HepG2 (cell line): ENCODE measurements around the gene NKAIN2. TPM values are rescaled to one million over a fixed set of nuclear protein-coding genes. Genes with fewer than 3 reads are reported as not detected.

Experiments used
- ATAC-seq: fragments of 200-7000 bp; cut with Tn5 transposase; 3 replicates; pipeline ENCODE4 v1.9.1; 2020; ENCODE audit warnings: mild to moderate bottlenecking, moderate library complexity
- BruUV-seq: library from RNA; stranded (reverse); fragments of 400-500 nt; replicated peaks from 2 replicates; lab custom pipeline; 2021; lab: Mats Ljungman, UMichigan
- CTCF ChIA-PET: fragments of 300-600 bp; formaldehyde crosslinking; extraction: SDS; loops from one replicate; lab custom pipeline; 2021; ENCODE audit warnings: low total read pairs, inconsistent platforms, low intra/inter-chr PET ratio; lab: Yijun Ruan, JAX
- POLR2A ChIA-PET: fragments of 350-600 bp; sonication (Branson Sonifier 250); formaldehyde crosslinking; loops from one replicate; lab custom pipeline; 2020; ENCODE audit warnings: antibody characterized with exemption, inconsistent platforms; lab: Yijun Ruan, JAX
- DNase-seq: peaks from one replicate; pipeline ENCODE4 v3.0.0-alpha.2; 2015; ENCODE audit warnings: low spot score
- FAIRE-seq: peaks from 3 replicates; lab custom pipeline; 2011; peaks lifted over from hg19 to GRCh38; lab: Jason Lieb, UNC
- H2AFZ ChIP-seq: one replicate; pipeline ENCODE4 v1.6.1; 2011; ENCODE audit warnings: low read length, inconsistent platforms
- H3K27ac ChIP-seq: fragments of 300-600 bp; 3 replicates; pipeline ENCODE4 v1.8.0; 2011; ENCODE audit warnings: mixed run types, mild to moderate bottlenecking, mixed read lengths, low read length, inconsistent platforms; ENCODE audit not compliant: insufficient read depth; ENCODE audit errors: extremely low read length
- H3K27me3 ChIP-seq, 2 experiments: fragments of 200-600 bp in 1 of 2; 2 replicates in 1 of 2; 3 replicates in 1 of 2; pipeline versions ENCODE4 v1.6.0 to v1.8.0; 2011; ENCODE audit warnings: low read length in 2 of 2, mild to moderate bottlenecking in 2 of 2, moderate library complexity in 2 of 2, inconsistent platforms in 1 of 2; ENCODE audit not compliant: insufficient read depth in 2 of 2, control insufficient read depth in 1 of 2
- H3K36me3 ChIP-seq, 2 experiments: fragments of 200-600 bp in 1 of 2; replicated peaks in 1 of 2; 2 replicates in 1 of 2; 3 replicates in 1 of 2; pipeline versions ENCODE4 v1.5.1 to v1.8.0; 2011; ENCODE audit warnings: low read length in 2 of 2, inconsistent platforms in 1 of 2; ENCODE audit not compliant: insufficient read depth in 2 of 2, control insufficient read depth in 1 of 2
- H3K4me1 ChIP-seq: 2 replicates; pipeline ENCODE4 v1.5.1; 2012; ENCODE audit warnings: low read length, inconsistent platforms; ENCODE audit not compliant: insufficient read depth
- H3K4me2 ChIP-seq: 2 replicates; pipeline ENCODE4 v1.6.0; 2011; ENCODE audit warnings: low read depth, low read length, inconsistent platforms
- H3K4me3 ChIP-seq, 3 experiments: fragments of 200-600 bp in 1 of 3; sonication (generic), shearing (Covaris generic) in 1 of 3; replicated peaks in 1 of 3; 2 replicates each; pipeline ENCODE4 v1.5.1; 2011 to 2016; ENCODE audit warnings: low read length in 3 of 3, inconsistent platforms in 2 of 3, low read depth in 2 of 3, mild to moderate bottlenecking in 2 of 3, control low read depth in 1 of 3, mixed read lengths in 1 of 3; ENCODE audit not compliant: insufficient read depth in 1 of 3
- H3K79me2 ChIP-seq: one replicate; pipeline ENCODE4 v1.6.1; 2011; ENCODE audit warnings: low read length, inconsistent platforms; ENCODE audit not compliant: insufficient read depth
- H3K9ac ChIP-seq: 2 replicates; pipeline ENCODE4 v1.6.0; 2011; ENCODE audit warnings: mild to moderate bottlenecking, low read depth, low read length, inconsistent platforms; ENCODE audit not compliant: insufficient read depth
- H3K9me3 ChIP-seq: 2 replicates; pipeline ENCODE4 v1.5.1; 2012; ENCODE audit warnings: mild to moderate bottlenecking, low read length
- H4K20me1 ChIP-seq: 2 replicates; pipeline ENCODE4 v1.6.0; 2011; ENCODE audit warnings: inconsistent platforms, mild to moderate bottlenecking, low read length, moderate library complexity; ENCODE audit not compliant: insufficient read depth
- BCL3 ChIP-seq: sonication (generic); formaldehyde crosslinking; IDR thresholded peaks from 2 replicates; pipeline ENCODE4 v1.5.1; 2020; ENCODE audit warnings: mild to moderate bottlenecking, missing genetic modification reagents, moderate library complexity
- CC2D1A ChIP-seq: sonication (generic); formaldehyde crosslinking; IDR thresholded peaks from 2 replicates; pipeline ENCODE4 v1.8.1; 2023; ENCODE audit warnings: mild to moderate bottlenecking, missing genetic modification reagents
- FOXA1 ChIP-seq, 2 experiments: fragments of 450-650 bp in 1 of 2; sonication (generic) in 1 of 2; formaldehyde crosslinking in 1 of 2; IDR thresholded peaks; 2 replicates each; pipeline versions ENCODE4 v1.4.0 to v1.6.1; 2016 to 2020; ENCODE audit warnings: missing genetic modification reagents in 1 of 2
- KDM3A ChIP-seq: IDR thresholded peaks from 2 replicates; pipeline ENCODE4 v1.6.1; 2018; ENCODE audit warnings: low read depth, missing compliant biosample characterization
- MYNN ChIP-seq: sonication (generic); formaldehyde crosslinking; IDR thresholded peaks from 2 replicates; pipeline ENCODE4 v1.4.0; 2020; ENCODE audit warnings: mild to moderate bottlenecking, low read depth, missing genetic modification reagents
- PRDM4 ChIP-seq: sonication (generic); formaldehyde crosslinking; IDR thresholded peaks from 2 replicates; pipeline ENCODE4 v1.9.0; 2021; ENCODE audit warnings: missing genetic modification reagents, borderline replicate concordance
- RELA ChIP-seq: sonication (generic); formaldehyde crosslinking; IDR thresholded peaks from 2 replicates; pipeline ENCODE4 v1.4.0; 2020; ENCODE audit warnings: missing genetic modification reagents
- SUZ12 ChIP-seq: fragments of 150-350 bp; IDR thresholded peaks from 2 replicates; pipeline ENCODE4 v1.6.1; 2014; ENCODE audit warnings: low read depth, low read length
- TIGD3 ChIP-seq: sonication (generic); formaldehyde crosslinking; IDR thresholded peaks from 2 replicates; pipeline ENCODE4 v1.5.1; 2020; ENCODE audit warnings: mild to moderate bottlenecking, missing genetic modification reagents, borderline replicate concordance
- ZBTB2 ChIP-seq: sonication (generic); formaldehyde crosslinking; IDR thresholded peaks from 2 replicates; pipeline ENCODE4 v1.8.0; 2022; ENCODE audit warnings: low read depth, missing genetic modification reagents
- ZBTB3 ChIP-seq: sonication (generic); formaldehyde crosslinking; IDR thresholded peaks from 2 replicates; pipeline ENCODE4 v1.4.0; 2020; ENCODE audit warnings: low read depth, mild to moderate bottlenecking, moderate library complexity, missing genetic modification reagents, borderline replicate concordance
- ZNF138 ChIP-seq: sonication (generic); formaldehyde crosslinking; IDR thresholded peaks from 2 replicates; pipeline ENCODE4 v1.5.0; 2020; ENCODE audit warnings: mild to moderate bottlenecking, low read depth, missing genetic modification reagents
- WGBS: methylation state at CpG from one replicate; pipeline ENCODE4 v1.1.6; 2017; ENCODE audit warnings: low lambda C conversion rate; 5-methylcytosine and 5-hydroxymethylcytosine counted together
- in situ Hi-C: cut with HindIII; loops from 2 replicates; pipeline ENCODE4 v1.10.0; 2017; ENCODE audit warnings: low pct_unique_long_range_greater_than_20kb; ENCODE audit not compliant: extremely low pct_ligation_motif_present
- intact Hi-C: fragments of 100-400 bp; cut with micrococcal nuclease; formaldehyde crosslinking; loops from one replicate; pipeline ENCODE4 v1.10.0; 2022; ENCODE audit not compliant: unreplicated experiment
- polyA plus RNA-seq, 8 experiments: library from polyadenylated mRNA; depleted of rRNA in 3 of 8; stranded (reverse) in 7 of 8; unstranded in 1 of 8; fragments of >200 nt; fragmentation: Illumina TruSeq in 4 of 8; extraction: Trizol in 4 of 8; gene quantifications; 2 replicates each; pipeline versions ENCODE4 v1.2.1 to v1.2.3, GENCODE V29; 2011 to 2016; ENCODE audit warnings: low read depth in 4 of 8, missing spikeins in 1 of 8, mixed read lengths in 1 of 8; ENCODE audit not compliant: insufficient read depth in 1 of 8
- total RNA-seq, 5 experiments: library from RNA; depleted of rRNA; stranded (reverse); fragments of >200 nt; fragmentation: Illumina TruSeq; extraction: Trizol; gene quantifications; 2 replicates each; pipeline ENCODE4 v1.2.3, GENCODE V29; 2016; ENCODE audit warnings: low read depth in 1 of 5

Gene NKAIN2
- total and polyA plus RNA-seq, 2 of the 13 experiments (the other 11 are each of a cell fraction or from before 2014, with no cell fraction given), result not detected

- Histone ChIP-seq H3K4me3 (no peak overlapping the region), H3K27ac (no peak overlapping the region), H3K9me3 (no peaks in the 10 kb centered on the region), H3K9ac (no peak overlapping the region), H3K36me3 (no peaks in the 10 kb centered on the region), H2AFZ (no peak overlapping the region), H3K4me2 (no peak overlapping the region), H3K27me3 (no peaks in the 10 kb centered on the region), H3K4me1 (no peaks in the 10 kb centered on the region), H4K20me1 (no peaks in the 10 kb centered on the region), H3K79me2 (no peaks in the 10 kb centered on the region)
- no TSS peak for BruUV-seq
- CTCF ChIA-PET, result no interaction called here
- intact Hi-C loops, result no loop called here
- no peak for FAIRE-seq
- 44% methylated on average over 1 of the region's 1 CpG for WGBS
- in situ Hi-C loops, result no loop called here
- TF ChIP-seq ZBTB2 (CRISPR knock-in tag), result no peak
- ATAC-seq, result no peak
- POLR2A ChIA-PET, result no interaction called here
- no peak for DNase-seq
Measured at GRCh38 chr6:124158024-124158423, 354.4 kb downstream of the NKAIN2 start.

- Histone ChIP-seq H3K36me3 (no peaks in the 10 kb centered on the region), H3K9me3 (no peaks in the 10 kb centered on the region), H3K4me2 (no peak overlapping the region), H2AFZ (no peak overlapping the region), H3K9ac (no peak overlapping the region), H3K4me3 (no peak overlapping the region), H3K79me2 (no peaks in the 10 kb centered on the region), H3K4me1 (no peaks in the 10 kb centered on the region), H3K27me3 (no peaks in the 10 kb centered on the region), H3K27ac (no peak overlapping the region), H4K20me1 (no peaks in the 10 kb centered on the region)
- no peak for ATAC-seq
- POLR2A ChIA-PET, result no interaction called here
- intact Hi-C loops (no loop called here), in situ Hi-C loops (no loop called here)
- no peak for DNase-seq
- CTCF ChIA-PET, result no interaction called here
- no TSS peak for BruUV-seq
- WGBS, result 4% methylated on average over 3 of the region's 3 CpGs
- FAIRE-seq, result no peak
- TF ChIP-seq KDM3A (CRISPR knock-in tag), result no peak
- TF ChIP-seq PRDM4, result no peak
- no peak for TF ChIP-seq TIGD3
- TF ChIP-seq RELA (CRISPR knock-in tag), result no peak
- no peak for TF ChIP-seq ZBTB3 (CRISPR knock-in tag)
- TF ChIP-seq BCL3 (CRISPR knock-in tag), result no peak
- TF ChIP-seq FOXA1 (IDR thresholded peaks at IDR 0.05), result no peak
- no peak for TF ChIP-seq FOXA1 (CRISPR knock-in tag; IDR thresholded peaks at IDR 0.05)
- no peak for TF ChIP-seq SUZ12
- TF ChIP-seq CC2D1A, result no peak
- TF ChIP-seq MYNN (CRISPR knock-in tag), result no peak
- no peak for TF ChIP-seq ZNF138 (CRISPR knock-in tag)
Measured at GRCh38 chr6:124163676-124164075, 360.0 kb downstream of the NKAIN2 start.
